ENCODE measurements around the gene FHIT.

The FHIT gene

DNA sequence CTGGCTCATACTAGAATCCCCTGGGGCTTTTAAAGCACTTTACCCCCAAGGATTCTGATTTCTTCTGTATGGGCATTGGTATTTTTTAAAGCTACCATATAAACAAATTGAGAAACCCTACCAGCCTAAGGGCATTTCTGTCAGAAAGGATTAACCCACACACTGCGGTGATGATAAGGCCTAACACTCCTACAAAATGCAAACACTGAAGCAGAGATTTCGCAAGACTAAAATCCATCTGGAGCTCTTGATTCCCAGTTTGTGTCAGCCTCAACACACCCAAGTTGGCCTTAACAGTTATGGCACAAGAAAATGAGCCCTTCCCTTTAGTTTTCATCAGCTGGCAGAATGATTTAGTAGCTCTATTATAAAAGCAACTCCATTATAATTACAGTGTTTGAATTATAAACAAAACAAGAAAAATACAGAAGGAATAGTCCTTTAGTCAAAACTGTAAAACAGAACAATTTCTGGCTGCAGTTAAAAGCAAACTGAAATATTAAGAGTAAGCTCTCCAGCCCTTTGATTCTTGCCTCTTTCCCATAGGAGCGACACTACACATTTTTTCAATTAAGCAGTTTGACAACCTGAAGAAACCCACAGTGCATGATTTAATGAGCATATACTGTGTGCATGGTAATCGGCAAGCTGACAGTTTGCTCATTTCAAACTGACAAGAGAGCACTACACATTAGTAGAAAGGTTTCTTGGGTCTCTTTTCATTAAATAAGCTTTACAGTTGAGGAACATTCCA is 441.2 kb downstream of the FHIT start:
- no peak for DNase-seq

DNA sequence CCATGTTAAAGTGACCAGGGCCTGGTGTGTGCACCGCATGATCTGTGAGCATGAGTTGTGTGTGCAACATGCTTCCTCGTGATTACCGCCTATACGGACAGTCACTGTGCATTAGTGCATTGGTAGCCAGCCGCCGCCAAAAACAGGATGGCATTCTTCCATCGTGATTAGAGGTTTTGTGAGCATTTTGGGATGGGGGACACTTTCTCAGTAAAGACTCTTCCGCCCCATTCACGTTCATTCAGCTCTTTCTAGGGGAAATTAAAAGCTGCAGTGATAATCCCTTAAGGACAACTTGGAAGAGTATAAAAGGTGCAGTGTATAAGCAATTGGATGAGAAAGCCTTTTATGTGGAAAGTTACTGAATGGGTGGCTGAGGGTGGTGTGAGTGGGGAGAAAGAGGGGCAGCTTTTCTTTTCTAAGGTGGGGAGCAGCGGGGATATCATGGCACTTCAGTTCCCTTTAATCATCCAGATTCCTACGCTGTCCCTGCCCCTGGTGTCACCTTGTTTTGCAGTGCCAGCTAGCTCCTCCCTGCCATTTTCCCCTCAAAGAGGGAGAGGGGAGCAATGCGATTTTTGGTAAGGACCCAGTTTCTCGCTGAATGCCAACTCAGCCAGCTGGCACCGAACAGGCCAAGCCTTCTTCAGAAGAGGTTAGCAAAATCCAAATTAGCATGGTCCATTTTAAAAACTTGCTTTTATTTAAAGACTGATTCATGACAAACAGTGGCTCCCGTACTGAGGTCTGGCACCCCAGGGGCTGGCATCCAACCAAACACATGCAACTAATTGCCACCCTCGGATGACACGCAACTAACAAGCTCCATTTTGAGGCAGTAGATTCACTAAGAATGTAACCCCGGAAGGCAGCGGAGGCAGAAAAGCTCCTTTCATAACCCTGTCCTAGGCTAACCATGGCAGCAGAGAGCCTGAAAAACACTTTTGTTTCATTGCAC is 447.8 kb downstream of the FHIT start:
- DNase-seq = no peak

DNA sequence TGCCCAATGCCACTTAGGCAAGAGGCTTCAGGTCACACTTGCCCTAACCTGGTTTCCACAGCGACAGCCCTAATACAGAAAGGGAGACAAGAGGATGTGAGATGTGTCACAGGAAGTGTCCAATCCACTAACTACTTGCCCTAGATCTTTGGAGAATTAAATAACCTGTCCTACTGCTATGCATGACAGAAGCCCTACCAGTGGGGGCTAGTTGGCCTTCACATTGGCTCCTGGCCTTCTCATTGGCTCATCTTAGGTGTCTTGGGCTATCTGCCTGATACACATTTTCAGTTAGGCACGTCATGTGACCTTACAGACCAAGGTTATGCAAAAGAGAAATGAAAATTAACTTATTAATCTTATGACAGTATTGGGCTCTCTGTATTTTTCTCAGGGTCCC is 449.9 kb downstream of the FHIT start:
- no peak for DNase-seq

DNA sequence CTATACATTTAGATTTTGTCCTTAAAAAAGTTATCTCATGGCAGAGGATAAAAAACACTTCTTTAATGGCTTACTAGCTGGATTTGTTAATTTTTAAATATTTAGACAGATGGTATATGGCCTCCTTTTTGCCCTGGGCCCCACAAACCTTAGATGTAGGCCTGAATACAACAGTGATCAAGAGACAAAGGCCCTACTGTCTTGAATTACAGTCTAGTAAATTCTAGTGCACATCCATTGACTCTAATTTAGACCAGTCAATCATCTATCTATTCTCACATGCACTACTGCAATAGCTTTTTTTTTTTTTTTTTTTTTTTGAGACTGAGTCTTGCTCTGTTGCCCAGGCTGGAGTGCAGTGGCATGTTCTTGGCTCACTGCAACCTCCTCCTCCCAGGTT is 452.8 kb downstream of the FHIT start:
- no peak for DNase-seq

DNA sequence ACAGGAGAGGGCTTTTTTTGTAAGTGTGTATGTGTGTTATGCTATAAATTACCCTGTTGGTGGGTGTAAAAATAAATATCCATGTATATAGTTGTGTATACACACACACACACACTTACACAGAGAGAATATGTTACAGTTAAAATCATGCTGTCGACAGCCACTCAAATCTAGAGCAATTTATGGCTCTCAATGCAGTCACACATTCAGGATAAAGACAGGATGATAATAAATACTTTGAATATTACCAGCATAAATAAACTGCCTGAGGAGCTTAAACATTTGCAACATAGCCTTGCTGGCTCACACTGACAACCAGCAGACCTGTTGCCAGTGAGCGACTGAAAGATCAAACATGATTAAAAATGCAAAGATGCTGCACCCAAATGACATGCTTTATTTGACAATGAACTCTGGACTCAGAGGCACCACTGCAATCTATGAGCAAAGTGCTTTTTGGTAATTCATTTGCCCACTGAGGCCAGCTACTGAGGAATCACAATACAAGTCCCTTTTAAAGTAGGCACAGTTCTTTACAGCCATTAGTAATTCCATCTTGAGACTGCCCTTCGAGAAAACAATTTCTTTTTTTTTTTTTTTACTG is 458.9 kb downstream of the FHIT start:
- DNase-seq = no peak

DNA sequence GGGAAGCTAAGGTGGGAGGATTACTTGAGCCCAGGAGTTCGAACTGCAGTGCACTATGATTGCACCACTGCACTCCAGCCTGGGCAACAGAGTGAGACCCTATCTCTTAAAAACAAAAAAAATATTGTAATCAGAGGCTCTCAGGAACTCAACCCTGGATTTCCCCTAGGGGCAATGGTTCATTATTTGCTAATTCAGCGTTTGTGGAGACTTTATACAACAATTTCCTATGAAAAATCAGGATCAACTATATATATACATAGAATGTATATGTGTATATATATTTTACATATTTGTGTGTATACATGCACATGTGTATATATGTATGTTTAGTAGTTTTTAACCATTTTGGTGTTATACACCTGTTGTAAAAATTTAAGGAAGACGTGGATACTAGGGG is 463.1 kb downstream of the FHIT start:
- DNase-seq = no peak

DNA sequence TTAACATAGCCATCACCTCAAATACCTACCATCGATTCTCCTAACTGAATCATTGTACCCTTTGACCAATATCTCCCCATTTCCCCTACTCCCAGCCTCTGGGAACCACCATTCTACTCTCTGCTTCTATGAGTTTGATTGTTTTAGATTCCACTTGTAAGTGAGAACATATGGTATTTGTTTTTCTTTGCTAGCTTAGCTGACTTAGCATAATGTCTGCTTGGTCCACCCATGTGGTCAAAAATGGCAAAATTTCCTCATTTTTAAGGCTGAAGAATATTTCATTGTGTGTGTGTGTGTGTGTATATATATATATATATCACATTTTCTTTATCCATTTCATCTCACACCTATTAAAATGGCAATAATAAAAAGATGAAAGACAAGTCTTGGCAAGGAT is 469.3 kb downstream of the FHIT start:
- DNase-seq = no peak

DNA sequence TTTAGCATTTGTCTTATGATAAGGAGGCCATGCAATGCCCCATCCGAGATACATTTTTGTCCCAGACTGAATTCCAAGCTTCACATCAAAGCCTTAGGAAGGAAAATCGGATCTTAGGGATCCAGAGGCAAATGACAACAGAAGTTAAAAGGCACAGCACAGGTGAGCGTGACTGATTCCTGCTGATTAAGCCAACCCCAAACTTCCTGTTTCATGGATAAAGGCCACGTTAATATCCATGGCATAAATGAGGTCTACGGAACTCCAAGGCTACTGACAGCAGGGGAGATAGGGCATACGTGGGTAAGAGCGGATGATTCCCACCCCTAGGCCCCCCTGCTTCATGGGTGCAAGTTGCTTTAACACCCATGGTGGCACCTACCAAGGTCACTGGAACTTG is 471.6 kb downstream of the FHIT start:
- DNase-seq = no peak

DNA sequence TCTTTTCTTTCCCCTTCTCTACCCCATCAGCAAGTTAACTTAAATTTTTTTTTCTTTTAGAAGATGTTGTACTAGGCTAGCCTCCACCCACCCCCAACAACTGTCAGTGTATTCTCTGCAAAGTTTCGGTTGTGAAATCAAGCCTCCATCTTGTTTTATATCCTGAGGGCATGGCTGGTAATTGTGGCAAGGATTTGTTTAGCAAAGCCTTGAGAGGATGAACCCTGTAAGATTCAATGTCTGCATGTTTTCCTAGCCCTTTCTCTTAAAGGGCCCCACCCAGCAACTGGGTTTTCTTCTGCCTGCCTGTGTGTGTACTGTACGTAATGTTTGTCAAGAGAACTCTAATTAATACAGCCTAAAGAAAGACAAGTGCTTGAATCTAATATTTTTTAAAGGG is 475.3 kb downstream of the FHIT start:
- DNase-seq = no peak

DNA sequence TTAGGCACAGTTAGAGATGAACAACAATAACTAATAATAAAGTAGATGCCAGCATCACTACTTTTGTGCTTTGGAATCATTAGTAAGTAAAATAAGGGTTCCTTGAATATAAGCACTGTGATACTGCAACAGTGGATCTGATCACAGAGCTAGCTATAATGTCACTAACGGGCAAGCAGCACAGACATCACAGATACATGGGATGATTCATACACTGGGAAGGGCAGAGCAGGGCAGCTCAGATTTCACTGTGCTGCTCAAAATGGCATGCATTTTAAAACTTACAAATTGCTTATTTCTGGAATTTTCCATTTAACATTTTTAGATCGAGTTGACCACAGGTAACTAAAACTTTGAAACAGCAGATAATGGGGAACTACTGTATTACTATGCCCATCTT is 476.6 kb downstream of the FHIT start:
- DNase-seq = no peak

DNA sequence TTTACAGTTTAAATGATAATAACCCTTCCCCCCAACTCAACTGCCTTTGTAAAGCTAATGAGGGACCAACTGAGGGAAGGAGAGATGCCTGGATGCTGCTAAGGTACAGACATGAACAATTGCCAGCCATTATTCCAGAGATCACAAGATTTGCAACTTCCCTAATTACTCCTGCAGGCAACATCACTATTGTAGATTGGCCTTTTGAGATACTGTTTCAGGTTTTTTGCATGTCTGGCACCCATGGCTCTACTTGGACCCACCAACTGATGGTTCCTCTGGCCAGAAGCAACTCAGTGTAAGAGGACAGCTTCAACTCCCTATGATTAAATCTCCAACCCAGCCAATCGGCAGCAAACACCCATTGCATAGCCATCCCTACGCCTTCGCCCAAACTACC is 478.7 kb downstream of the FHIT start:
- DNase-seq = no peak

DNA sequence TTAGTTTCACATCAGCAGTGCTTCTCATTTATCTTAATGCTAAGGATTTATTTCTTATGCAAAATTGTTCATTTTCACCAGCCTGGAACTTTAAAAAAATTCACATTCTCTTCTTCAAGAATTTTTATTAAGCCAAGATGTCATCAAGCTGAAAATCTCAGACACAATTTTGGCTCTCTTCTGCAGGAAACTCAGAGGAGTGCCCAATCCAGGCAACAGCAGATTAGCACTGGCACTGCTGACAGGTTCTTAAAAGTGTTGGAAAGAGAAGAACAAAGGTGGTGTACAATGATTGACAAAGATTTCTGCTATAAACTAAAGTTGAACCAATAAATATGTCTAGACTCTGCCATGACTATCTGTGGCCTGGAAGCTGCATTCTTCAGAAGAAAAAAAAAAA is 479.5 kb downstream of the FHIT start:
- no peak for DNase-seq

DNA sequence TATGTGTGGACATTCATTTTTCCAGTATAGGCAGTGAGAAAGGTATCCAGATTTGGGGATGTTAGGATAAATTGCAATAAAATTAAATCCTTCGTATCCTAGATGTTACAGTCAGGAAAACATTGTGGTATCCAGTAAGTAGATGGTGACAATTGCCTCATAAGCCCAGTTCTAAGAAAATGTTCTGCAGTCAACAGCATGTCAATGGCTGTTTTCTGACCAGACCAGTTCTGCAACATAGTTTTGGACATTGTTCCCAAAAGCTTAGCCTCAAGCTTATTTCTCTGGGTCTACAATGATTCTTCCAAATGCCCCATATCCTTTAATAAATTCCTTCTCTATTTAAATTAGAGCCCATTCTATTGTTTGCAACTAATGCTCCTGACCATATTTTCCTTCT is 480.7 kb downstream of the FHIT start:
- no peak for DNase-seq

DNA sequence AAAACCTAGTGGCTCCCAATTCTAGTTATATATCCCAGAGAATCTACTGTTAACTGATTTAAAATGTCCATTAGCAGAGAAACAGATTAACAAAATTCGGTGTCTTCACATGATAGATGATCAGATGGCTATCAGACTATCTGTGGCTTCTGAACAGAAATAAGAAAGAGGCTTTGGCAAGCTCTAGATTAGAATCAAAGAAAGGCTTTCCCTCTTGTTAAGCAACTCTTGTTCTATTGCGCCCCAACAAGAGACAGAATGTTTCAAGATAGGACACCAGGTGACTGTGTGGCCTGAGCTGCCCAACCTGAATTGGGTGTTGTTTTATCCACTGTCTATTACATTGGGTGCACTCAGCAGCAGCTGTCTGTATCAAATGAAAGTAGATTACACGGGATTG is 483.7 kb downstream of the FHIT start:
- no peak for DNase-seq

DNA sequence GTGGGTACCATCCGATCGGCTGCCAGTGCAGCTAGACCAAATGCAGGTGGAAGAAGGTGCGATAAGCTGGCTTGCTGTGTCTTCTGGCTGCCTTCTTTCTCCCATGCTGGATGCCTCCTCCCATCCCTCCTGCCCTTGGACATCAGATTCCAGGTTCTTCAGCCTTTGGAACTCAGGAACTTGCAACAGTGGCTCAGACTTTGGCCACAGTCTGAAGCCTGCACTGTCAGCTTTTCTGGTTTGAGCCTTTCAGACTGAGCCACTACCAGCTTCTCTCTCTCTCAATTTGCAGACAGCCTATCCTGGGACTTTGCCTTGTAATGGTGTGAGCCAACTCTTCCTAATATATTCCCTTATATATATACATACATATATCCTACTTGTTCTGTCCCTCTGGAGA is 485.5 kb downstream of the FHIT start:
- no peak for DNase-seq

DNA sequence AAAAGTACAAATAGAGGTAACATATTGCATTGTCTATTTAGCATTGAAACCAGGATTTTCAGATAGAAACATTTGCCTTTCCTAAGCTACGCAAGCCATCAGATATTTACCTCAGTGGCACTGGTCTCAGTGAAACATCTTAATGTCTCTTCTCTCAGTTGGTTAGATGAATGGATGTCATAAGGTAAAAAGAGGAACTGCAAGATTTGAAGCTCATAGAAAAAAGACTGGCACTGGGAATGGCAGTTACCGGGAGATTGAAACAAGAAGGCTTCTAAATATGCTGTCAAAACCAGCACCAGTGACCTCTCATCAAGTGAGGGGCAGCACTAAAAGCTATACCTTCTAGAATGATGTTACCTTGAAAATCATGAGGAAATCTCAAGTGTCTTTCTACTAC is 486.4 kb downstream of the FHIT start:
- no peak for DNase-seq

DNA sequence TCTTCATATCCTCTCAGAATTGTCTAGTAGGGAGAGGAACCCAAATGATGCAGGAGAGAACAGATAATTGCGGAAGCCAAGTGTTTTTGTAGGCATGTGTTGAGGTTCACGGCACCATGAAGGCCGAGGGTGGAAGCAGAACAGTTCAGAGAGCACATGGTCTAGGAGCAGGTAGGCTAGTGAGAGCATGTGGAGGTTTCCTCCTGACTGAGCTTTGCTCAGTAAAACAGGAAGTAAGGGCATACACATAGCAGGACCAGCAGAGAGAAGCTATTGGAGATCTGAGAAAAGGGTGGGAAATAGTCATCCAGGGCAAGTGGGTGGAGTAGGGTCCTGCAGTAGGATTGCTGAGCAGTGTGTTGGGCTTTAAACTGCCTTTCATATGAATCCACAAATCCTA is 491.1 kb downstream of the FHIT start:
- DNase-seq = no peak

DNA sequence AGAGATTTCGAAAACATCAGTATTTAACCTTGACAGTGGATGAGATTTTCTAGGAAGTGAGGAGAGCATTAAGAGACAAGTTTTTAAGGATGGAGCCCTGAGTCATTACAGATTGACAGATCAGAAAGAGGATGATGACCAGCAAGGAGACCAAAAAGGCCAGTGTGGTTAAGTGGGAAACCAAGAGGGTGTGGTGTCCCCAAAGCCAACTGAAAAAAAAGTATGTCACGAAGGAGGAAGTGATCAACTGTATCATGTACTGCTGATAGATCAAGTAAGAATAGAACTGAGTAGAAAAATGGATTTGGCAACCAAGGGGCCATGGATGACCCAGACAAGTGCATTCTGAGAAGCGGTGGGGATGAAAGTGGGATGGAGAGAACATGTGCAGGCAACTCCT is 491.8 kb downstream of the FHIT start:
- no peak for DNase-seq

DNA sequence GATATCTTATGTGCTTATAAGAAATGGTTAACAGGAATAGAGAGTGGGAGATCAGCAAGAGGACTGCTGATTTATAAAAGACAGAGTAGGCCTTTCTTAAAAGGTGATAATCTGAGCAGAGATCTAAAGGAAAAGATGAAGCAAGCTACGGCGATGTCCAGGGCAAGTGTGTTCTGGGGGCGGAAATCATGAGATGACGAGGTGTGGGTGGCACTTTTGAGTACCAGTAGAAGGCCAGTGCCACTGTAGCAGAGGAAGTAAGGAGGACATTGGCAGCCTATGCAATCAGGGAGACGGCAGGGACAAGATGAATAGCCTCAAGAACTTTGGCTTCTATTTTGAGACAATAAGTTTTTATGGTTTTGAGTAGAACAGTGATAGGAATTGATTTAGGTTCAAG is 492.4 kb downstream of the FHIT start:
- no peak for DNase-seq

DNA sequence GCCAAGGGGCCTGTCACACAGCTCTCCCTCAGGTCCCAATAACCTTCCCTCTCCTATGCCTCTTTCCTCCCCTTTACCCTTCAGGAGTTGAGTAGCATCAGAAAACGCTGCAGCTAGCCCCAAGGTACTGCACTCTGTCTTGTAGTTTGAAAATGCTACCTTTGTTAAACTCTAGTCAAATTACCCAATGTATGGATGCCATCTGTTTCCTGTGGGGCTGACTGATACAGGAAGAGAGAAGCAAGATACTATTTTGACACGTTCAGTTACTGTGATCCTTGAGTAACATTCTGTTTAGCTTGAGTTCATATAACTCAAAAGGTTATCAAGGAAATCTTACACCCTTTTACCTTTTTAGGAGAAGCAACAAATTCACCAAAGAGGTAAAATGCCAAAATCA is 493.1 kb downstream of the FHIT start:
- no peak for DNase-seq

DNA sequence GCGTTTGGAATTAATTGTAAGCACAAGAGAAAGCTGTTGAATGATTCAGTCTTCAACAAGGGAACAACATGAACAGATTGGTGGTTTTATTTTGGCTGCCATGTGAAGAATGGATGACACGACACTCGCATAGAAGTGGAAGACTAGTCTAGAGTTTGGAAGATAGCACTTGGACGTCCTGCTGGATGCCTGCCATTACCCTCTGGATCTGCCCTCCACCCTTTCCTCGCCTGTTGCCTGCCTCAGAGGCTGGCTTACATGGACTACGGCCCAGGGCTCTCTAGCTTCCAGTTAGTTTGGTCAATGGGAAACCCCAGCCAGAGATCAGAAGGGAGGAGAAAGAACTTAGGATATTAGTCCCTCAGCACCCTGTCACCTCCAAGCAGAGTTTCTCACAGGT is 493.5 kb downstream of the FHIT start:
- no peak for DNase-seq

DNA sequence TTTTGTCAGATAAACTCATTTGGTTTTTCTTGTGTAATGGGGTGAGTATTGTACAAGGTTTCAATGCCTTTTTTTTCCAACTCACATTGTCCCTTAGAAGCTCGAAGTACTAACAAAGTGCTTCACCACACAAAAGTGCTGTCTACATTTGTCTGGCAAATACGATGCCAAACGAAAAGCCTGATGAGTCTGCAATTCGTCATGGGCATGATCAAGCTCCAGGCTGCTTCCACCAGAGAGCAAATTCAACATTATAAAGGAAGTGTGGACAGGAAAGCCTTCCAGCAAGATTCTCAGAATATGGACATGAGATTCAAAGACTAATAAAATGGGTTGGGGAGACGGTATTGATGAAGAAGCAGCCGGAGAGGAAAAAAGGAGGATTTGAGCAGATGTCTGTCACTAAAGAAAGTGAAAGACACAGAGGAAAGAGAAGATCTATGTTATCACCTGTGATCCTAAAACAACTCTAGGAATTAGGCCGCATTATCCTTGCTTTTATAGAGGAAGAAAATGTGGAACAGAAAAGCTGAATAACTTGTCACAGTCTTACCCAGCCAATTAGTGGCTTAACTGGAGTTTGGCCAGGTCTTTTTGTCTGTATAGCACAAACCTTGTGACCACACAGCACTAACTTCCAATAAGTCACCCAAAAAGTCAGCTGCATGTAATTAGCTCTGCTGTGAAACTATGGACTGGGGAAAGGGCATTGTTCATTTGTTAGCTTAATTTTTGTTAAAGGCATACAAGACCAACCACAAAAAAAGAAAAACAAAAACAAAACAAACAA is 494.8 kb downstream of the FHIT start:
- DNase-seq = no peak

DNA sequence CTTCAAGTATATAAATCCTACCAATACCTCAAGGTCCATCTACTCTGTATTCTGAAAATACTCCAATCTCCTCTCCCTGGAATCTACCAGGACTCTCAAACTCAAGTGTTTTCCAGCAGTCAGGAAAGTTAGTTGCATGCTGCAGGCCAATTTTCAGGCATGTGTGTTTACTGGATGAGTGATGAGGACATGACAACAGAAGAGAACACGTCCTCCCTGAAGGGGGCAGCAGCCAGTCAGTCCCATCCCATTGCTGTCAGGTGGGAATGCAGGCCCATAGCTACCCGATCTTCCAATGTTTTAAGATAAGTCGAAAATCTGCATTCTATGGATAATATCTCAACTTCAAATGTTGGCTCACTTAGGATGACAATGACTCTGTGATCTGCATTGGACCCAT is 496.2 kb downstream of the FHIT start:
- no peak for DNase-seq
